Measurements from ENCODE around the gene PCSK4. TPM values are rescaled to one million over a fixed set of nuclear protein-coding genes. Genes with fewer than 3 reads are reported as not detected.

The PCSK4 gene
- total RNA-seq, 1 experiment from 2014 or later = 9.9 TPM

- H3K36me3 ChIP-seq (ENCODE audit: control insufficient read depth, insufficient read depth, low read length) = no peaks in the 10 kb centered on the region; the same call in 1 of the 2 replicates
- intact Hi-C loops (cut with micrococcal nuclease; ENCODE audit: unreplicated experiment) = no loop called here
- H3K27ac ChIP-seq (ENCODE audit: low read length) = no peak overlapping the region
- H3K9me3 ChIP-seq (ENCODE audit: control insufficient read depth, insufficient read depth, low read depth, low read length) = no peaks in the 10 kb centered on the region
- CTCF ChIA-PET = no interaction called here
- H3K4me3 ChIP-seq (ENCODE audit: low read depth in 2 of 2, low read length in 2 of 2) = no peak overlapping the region
- POLR2A ChIA-PET = no interaction called here
- TF ChIP-seq, protein P1, sequence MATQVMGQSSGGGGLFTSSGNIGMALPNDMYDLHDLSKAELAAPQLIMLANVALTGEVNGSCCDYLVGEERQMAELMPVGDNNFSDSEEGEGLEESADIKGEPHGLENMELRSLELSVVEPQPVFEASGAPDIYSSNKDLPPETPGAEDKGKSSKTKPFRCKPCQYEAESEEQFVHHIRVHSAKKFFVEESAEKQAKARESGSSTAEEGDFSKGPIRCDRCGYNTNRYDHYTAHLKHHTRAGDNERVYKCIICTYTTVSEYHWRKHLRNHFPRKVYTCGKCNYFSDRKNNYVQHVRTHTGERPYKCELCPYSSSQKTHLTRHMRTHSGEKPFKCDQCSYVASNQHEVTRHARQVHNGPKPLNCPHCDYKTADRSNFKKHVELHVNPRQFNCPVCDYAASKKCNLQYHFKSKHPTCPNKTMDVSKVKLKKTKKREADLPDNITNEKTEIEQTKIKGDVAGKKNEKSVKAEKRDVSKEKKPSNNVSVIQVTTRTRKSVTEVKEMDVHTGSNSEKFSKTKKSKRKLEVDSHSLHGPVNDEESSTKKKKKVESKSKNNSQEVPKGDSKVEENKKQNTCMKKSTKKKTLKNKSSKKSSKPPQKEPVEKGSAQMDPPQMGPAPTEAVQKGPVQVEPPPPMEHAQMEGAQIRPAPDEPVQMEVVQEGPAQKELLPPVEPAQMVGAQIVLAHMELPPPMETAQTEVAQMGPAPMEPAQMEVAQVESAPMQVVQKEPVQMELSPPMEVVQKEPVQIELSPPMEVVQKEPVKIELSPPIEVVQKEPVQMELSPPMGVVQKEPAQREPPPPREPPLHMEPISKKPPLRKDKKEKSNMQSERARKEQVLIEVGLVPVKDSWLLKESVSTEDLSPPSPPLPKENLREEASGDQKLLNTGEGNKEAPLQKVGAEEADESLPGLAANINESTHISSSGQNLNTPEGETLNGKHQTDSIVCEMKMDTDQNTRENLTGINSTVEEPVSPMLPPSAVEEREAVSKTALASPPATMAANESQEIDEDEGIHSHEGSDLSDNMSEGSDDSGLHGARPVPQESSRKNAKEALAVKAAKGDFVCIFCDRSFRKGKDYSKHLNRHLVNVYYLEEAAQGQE (IDR thresholded peaks at IDR 0.05; ENCODE audit: insufficient read depth in 1 of 2, low read depth in 2 of 2, low read length in 1 of 2) = no peak
- TF ChIP-seq SIN3A (IDR thresholded peaks at IDR 0.05; ENCODE audit: borderline replicate concordance, insufficient read depth, low read depth, low read length) = no peak
- TF ChIP-seq TCF7L2 (IDR thresholded peaks at IDR 0.05; ENCODE audit: low read depth, low read length) = no peak
- ATAC-seq = no peak
- no peak for DNase-seq (ENCODE audit: low read depth, low spot score)
- in situ Hi-C loops (cut with HindIII; ENCODE audit: low pct_unique_long_range_greater_than_20kb, low sequenced_read_pairs) = no loop called here
- H3K27me3 ChIP-seq (ENCODE audit: control insufficient read depth, insufficient read depth, low read length) = no peaks in the 10 kb centered on the region
- BruUV-seq (replicated peaks) = no TSS peak
- H3K4me1 ChIP-seq (ENCODE audit: control insufficient read depth, insufficient read depth, low read length) = no peaks in the 10 kb centered on the region; the same call in 1 of the 2 replicates
Observed at GRCh38 chr19:1482361-1483130, 7.6 kb downstream of the PCSK4 start.

- intact Hi-C loops (cut with micrococcal nuclease; ENCODE audit: unreplicated experiment) (no loop called here), in situ Hi-C loops (cut with HindIII; ENCODE audit: low pct_unique_long_range_greater_than_20kb, low sequenced_read_pairs) (no loop called here)
- no peaks in the 10 kb centered on the region; the same call in 1 of the 2 replicates for H3K36me3 ChIP-seq (ENCODE audit: control insufficient read depth, insufficient read depth, low read length)
- no peak for ATAC-seq
- no peak for DNase-seq (ENCODE audit: low read depth, low spot score)
- CTCF ChIA-PET = no interaction called here
- no TSS peak for BruUV-seq (replicated peaks)
- no peak overlapping the region for H3K27ac ChIP-seq (ENCODE audit: low read length)
- H3K9me3 ChIP-seq (ENCODE audit: control insufficient read depth, insufficient read depth, low read depth, low read length) = no peaks in the 10 kb centered on the region
- H3K27me3 ChIP-seq (ENCODE audit: control insufficient read depth, insufficient read depth, low read length) = no peaks in the 10 kb centered on the region
- POLR2A ChIA-PET = no interaction called here
- TF ChIP-seq SIN3A (IDR thresholded peaks at IDR 0.05; ENCODE audit: borderline replicate concordance, insufficient read depth, low read depth, low read length) (no peak), TCF7L2 (IDR thresholded peaks at IDR 0.05; ENCODE audit: low read depth, low read length) (no peak), CTCF (IDR thresholded peaks at IDR 0.05) (no peak), POLR2AphosphoS5 (IDR thresholded peaks at IDR 0.05; ENCODE audit: low read depth, low read length) (no peak)
- TF ChIP-seq, protein P1 (IDR thresholded peaks at IDR 0.05; ENCODE audit: insufficient read depth in 1 of 2, low read depth in 2 of 2, low read length in 1 of 2) = no peak
- H3K4me1 ChIP-seq (ENCODE audit: control insufficient read depth, insufficient read depth, low read length) = peaks cover 4% of the 10 kb centered on the region
- H3K4me3 ChIP-seq (ENCODE audit: low read depth in 2 of 2, low read length in 2 of 2) = no peak overlapping the region
Observed at GRCh38 chr19:1481893-1482360, 8.2 kb downstream of the PCSK4 start.

Data from Panc1 (cell line).